ENCODE results near the gene CLDN17.

The CLDN17 gene

DNA sequence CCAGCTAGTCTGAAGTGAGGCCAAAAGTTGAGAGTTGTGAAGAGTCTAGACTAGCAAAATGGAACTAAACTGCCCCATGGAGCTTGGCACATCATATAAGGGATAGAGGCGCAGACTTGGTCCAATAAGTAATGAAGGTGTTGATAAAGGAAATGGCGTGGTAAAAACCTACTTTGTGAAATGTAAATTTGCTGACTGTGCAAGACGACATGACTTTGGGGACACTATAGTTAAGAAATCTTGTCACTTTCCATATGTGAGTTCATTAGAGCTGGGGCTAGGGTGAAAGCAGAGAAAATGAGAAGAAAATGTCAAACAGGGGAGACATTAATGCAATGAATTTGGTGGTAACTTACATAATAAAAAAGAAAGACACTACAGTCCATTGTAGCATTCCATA lies 50.1 kb downstream of the CLDN17 start:
- DNase-seq = no peak
